Activated CD4-positive, alpha-beta T cell treated with anti-CD3 and anti-CD28 coated beads, Interleukin-2, Interleukin-4, amounts not matched to agents 100 ng/mL and 50 ng/mL, durations not matched to agents 16 hours and 8 hours (primary cell): ENCODE data around the gene SORCS2.

Source experiments
- DNase-seq: peaks from one replicate; pipeline ENCODE4 v3.0.0-alpha.2; 2020; ENCODE audit warnings: low spot score

Gene SORCS2

DNA sequence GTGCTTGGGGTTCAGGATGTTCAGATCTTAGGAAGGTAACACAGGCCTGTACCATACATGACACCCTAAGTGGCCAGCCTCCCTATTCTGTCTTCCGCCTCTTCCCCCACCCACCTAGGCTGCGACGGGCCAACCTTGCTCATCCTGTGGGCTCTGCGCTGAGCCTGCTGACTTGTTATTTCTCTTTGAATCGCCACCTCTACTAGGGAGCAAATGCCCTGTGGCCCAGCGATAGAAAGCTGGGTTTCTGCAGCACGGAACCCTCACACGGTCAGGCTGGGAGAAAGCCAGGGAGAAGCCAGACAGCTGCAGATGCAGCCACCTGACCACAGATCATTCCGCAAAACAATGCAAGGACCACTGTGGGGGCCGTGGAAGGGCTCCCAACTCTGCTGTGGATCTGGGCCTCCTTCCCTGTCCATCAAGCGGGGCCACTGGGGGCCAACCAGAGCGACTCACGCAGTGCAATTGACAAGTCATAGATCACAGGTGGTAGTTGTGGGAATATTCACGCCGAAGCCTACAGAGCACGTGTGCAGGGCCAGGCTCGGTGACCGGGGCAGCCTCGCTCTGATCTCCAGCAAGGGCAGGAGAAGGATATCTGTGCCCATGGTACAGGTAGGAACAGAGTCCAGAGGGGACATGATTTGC lies 519.8 kb downstream of the SORCS2 start:
- no peak for DNase-seq

DNA sequence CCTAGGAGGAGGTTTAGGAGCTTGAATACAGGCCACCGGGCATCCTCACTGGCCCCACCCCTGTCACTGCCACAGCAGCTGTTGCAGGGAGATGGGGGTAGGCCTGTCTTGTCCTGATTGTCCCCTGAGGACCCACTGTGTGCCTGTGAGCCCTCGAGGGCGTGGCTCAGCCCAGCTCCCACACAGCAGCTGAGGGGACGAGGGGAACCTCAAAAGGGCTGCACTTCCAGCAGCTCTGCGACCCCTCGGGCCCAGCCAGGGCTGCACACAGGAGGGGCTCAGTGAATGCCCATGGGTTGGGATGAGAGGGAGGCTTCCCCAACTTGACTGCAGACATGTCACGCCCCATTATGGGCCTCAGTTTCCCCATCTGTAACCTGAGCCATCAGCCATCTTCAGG lies 521.4 kb downstream of the SORCS2 start:
- no peak for DNase-seq

DNA sequence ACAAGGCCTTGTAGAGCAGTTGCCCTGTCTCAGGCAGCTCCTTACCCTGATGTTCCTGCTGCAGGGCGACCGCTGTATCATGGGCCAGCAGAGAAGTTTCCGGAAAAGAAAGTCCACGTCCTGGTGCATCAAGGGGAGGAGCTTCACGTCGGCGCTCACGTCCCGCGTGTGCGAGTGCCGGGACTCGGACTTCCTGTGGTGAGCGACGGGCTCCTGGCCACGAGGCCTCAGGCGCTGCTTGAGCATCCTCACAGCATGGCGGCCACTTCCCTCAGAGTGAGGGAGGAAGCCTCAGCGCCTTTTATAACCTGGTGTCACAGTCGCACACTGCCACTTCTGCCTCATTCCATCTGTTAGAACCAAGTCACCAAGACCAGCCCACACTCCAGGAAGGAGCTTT lies 521.8 kb downstream of the SORCS2 start:
- no peak for DNase-seq

DNA sequence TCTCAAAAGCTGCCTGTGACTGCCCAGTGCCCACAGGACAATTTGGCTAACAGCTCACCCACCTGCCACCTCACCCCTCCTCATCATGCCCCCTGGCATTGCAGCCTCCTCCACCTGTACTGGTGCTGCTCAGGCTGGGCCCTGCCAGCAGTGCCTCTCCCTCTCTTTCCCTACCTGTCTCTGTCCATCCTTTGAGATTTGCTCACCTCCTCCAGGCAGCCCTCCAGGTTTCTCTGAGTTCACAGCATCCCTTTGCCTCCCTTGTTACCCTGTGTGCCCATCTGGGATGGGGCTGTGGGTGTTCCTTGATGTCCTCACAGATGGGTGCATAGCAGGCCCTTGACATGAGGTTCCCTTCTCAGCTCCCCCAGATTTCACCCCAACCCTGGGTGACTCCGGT lies 522.4 kb downstream of the SORCS2 start:
- no peak for DNase-seq

DNA sequence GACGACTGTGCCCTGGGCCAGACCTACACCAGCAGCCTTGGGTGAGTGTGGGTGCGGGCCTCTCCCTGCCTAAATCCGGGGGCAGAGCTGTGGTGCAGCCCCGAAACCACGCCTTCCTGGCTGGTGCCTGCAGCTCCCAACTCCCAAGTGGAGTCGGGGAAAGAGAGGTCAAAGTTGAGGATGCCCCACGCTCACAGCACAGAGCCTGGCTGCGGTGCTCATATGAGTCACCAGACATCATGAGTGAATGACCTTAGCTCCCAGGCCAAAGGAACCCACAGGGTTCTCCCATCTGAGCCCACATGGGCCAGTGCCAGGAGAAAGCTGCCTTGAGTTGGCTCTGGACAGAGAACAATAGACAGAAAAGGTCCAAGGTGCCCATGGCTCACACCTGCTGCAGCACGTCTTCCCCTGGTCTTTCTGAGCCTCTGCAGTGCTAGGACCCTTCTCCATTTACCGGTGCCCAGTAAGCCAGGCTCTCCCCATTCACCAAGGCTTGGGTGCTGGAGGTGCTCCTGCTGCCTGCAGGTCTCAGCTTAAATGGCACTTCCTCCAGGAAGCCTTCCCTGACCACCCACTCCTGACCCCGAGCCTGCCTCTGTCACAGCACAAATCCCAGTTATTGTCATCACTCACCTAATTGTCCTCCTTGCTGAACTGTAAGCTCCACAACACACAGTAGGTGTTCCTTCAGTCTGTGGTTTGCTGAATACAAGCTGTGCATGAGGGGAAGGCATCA lies 523.1 kb downstream of the SORCS2 start:
- DNase-seq = no peak

DNA sequence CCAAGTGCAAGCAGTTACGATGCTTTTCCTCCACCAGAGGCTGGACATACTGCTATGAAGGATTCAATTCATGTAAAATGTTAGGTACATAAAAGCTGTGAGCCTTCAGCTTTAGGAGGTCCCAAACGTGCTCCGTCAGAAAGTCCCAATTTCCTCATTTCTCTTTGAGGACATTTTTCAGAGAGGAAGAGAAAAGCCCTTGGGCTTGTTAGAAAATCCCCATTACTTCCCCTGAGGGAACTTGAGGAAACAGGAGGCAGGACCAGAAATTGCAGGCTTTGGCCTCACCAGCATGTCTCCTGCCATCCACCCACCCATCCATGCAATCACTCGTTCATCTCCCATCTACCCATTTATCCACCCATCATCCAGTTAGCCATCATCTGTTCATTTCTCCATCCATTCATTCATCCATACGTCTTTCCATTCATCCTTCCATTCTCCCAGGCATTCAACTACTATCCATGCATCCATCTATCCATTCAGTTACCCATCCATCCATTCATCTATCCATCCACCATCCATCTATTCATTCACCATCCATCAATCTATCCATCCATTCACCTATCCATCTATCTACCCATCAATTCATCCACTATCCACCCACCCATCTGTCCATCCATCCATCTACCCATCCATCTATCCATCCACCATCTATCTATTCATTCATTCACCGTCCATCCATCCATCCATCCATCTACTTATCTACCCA lies 523.8 kb downstream of the SORCS2 start:
- DNase-seq = no peak

DNA sequence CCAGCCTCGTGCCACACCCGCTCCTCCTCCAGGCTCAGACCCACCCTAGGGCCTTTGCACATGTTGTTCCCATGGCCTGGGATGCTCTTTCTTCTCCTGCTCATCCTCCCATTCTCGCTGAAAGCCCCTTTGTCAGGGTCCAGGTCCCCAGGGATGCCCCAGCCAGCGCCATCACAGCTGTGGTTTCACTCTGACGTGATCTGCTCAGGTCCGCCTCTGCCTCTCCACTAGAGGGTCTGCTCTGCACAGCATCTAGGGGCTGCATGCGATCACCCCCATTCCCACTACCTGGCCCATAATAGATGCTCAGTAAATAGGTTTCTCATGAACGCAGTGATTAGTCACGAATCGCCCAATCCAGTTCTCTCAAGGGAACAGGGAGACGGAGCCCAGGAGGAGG lies 524.8 kb downstream of the SORCS2 start:
- no peak for DNase-seq

DNA sequence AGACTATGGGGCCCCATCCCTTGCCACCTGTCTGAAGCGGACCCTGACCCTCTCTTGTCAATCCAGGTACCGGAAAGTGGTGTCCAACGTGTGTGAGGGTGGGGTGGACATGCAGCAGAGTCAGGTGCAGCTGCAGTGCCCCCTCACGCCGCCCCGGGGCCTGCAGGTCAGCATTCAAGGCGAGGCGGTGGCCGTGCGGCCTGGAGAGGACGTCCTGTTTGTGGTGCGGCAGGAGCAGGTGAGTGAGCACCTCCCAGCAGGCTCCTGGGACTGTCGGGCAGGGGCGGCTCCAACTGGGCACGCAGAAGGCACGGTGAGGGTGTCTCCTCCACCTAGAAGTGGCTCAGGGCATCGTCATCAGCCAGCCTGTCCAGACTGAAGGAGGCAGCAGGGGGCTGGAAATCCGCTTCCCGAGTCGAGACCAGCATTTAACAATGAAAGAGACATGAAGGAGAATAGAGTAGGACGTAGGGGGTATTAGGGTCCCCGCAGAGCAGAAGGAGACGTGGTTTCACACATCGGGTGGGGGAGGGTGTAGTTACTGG lies 525.7 kb downstream of the SORCS2 start:
- no peak for DNase-seq

DNA sequence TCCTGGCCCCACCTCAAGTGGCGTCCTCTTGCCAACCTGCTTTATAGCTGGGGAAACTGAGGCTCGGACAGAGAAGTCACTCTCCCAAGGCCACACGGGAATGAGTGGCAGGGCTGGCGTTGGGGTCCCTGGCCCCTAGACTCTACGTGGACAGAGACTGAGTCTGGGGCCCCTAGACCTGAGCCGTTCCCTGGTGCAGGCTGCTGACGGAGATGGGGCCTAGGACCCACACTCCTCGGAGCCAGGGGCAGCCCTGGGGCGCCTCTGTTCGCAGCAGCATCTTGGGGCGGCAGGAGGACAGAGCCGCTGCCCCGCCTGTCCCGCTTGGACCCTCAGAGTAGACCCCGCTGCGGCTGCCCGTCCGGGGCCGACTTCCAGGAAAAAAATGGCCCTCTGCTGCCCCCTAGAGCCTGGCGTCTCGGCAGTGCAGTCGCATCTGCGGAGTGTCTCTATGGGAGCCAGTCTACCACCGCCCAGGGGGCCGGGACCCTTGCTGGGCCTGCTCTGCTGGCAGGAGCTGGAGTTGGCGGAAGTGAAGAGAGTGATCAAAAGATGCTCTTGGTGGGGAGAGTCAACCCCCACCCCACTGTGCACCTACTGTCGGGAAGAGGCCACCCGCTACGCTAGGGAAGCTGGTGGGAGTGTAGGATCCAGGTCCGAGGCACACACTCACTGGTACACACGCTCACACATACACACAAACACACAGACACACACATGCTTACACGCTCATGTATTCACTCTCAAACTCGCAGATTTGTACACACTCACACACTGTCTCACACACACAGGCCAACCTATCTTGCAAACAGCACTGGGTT lies 527.2 kb downstream of the SORCS2 start:
- peak; percentile 53 for DNase-seq

DNA sequence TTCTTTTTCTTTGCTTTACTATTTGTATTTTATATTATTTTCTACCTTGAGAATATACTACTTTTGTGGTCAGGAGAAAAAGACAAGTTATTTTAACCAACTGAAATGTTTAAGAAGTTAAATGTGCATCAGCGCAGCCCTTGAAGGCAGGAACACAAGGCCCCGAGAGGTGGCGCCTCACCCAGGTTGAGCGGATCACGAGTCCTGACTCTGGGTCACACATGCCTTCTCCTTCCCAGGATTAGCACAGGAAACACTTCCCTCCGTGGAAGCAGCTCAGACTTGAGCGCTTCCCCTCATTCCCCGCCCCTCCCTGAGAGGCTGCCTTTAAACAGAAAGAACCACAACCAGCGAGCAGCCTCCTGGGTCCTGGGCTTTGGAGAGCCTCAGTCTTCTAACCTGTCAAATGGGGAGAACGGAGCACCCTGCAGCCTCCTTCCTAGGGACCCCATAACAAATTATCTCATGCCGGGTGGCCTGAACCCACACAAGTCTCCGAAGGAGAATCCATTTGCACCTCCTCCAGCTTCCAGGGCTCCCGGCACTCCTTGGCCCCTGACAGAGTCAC lies 529.7 kb downstream of the SORCS2 start:
- no peak for DNase-seq

DNA sequence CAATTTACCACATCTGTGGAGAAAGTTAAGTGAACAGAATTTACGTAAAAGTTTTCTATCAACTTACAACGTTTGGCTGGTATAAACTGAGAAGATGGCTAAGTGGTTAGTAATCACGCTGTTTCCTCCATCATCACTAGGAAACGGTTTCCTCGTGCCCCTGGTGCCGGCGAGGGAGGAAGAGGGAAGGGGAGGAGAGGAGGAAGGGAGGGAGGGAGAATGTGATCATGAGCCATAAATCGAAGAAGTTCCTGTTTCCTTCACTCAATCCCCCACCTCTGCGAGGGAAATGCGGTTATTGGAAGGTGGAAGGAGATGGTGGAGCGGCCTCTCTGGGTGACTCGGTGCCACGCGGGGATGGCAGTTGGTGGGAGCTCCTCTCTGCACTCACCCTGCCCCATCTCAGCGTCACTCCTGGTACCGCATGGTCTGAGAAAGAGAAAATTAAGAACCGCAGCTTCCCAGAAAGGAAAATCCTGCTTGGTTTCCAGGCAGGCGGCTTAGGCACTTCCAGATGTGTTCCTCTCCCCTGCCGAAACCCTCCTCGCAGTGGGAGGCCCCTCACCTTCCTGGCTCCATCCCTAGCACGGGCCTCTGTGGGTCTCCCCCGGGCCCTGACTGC lies 530.5 kb downstream of the SORCS2 start:
- no peak for DNase-seq

DNA sequence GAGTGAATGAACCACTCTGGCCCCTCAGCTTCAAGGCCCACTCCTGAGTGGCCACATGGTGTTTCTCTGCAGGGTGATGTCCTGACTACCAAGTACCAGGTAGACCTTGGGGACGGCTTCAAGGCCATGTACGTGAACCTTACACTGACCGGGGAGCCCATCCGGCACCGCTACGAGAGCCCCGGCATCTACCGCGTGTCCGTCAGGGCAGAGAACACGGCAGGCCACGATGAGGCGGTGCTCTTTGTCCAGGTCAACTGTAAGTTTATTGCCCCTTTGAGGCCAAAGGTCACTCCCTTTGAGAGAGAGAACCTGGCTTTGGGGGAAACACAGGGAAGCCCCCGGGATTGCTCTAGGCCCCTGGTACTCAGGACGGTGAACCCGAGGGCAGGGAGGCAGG lies 531.3 kb downstream of the SORCS2 start:
- DNase-seq = no peak

DNA sequence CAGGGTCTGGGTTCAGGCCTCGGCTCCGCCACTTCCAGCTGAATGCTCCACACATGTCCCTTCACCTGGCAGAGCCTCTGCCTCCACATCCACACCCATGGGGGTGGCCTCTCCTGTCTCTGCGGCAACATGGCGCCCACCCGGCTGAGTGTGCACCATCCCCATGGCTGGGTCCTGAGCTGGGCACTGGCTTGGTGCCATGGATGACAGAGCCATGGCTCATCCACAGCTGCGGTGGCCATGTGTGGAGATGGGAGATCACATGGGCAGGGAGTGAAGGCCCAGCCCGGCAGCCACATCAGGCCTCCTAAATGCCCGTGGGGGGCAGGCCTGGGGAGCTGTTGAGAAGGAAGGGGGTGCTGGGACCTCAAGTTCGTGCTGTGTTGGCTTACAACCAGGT lies 533.6 kb downstream of the SORCS2 start:
- DNase-seq = no peak

DNA sequence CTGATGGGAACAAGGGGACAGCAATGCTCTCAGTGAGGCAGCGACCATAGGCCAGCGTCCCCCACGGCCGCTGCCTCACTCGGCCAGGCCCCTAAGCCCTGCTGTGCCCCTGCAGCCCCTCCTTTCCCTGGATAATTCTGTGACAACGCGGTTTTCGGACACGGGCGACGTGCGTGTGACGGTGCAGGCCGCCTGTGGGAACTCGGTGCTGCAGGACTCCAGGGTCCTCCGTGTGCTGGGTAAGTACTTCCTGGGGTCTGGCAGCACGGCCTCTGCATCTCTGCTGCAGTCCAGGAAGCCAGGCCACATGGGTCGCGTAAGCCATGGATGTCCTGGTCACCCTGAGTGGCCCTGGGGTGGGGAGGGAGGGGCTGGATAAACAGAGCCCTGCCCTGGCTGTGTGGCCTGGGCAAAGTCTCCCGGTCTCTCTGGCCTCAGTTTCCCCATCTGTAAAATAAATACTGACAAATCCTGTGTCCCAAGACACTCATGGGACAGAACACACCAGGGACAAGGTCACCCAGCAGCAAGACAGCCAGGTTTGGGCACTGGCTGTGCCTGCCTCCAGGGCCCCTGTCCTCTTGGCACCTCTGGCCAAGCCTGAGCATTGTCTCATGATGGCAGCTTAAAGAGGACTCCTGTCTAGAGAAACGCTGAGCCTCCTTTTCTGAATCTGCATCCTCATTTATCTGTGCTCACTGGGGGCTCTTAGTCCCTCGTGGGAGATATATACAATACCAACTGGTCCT lies 534.5 kb downstream of the SORCS2 start:
- no peak for DNase-seq

DNA sequence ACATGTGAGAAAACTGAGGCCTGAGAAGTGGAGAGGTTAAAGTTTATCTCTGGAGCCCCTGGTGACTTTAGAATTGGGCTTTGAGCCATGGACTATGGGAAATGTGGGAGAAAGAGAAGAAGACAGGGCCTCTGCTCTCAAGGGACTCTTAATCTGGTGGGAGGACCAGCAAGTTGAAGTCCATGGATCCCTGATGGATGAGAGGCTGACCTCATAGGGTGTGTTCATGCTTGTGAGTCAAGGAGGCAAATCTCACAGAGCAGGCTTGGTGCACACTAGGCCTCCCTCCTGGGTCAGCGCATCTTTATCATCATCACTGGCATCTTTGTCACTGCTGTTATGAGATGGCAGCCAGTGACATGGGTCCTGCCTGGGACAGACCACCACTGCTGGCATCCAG lies 535.4 kb downstream of the SORCS2 start:
- no peak for DNase-seq

DNA sequence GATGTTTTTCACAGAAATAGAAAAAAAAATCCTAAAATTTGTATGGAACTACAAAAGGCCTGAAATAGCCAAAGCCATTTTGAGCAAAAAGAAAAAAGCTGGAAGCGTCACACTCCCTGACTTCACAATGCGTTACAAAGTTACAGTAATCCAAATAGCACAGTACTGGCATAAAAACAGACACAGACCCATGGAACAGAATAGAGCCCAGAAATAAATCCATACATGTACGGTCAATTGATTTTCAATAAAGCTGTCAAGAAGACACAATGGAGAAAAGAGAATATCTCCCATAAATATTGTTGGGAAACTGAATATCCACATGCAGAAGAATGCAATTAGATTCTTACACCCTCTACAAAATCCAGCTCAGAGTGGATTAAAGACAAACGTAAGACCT lies 539.1 kb downstream of the SORCS2 start:
- no peak for DNase-seq

DNA sequence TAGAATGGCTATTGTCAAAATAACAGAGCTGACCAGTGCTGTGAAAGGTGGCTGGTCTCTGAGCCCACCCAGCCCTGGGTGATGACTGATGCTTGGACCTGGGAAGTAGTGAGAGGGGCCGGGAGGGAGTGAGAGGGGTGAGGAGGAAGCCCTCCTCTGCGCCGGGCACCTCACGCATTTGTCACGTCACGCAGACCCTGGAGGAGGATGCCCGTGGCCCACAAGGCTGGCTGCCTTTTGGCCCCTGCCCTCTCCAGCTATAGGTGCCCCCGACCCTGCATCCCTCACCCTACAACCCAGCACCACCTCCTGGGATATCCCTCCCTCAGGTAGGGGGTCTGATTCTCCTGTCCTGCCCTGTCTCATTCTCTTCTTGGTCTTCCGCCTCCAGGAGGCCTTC lies 539.9 kb downstream of the SORCS2 start:
- no peak for DNase-seq

DNA sequence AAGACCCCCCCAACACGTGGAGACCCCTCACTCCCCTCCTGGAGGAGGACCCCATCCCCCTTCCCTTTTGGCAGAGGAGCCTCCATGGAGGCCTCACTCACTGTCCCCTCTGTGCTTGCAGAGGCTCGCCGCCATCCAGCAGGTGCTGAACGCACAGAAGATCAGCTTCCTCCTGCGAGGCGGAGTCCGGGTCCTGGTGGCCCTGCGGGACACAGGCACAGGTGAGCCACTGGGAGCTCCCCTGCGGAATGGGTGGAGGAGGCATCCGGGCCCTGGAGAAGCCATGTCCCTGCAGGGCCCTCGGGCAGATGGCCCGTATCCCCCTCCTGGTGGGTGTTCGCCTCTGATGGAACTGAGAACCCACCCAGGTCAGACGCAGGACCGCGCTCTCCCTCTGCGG lies 540.9 kb downstream of the SORCS2 start:
- DNase-seq = no peak

DNA sequence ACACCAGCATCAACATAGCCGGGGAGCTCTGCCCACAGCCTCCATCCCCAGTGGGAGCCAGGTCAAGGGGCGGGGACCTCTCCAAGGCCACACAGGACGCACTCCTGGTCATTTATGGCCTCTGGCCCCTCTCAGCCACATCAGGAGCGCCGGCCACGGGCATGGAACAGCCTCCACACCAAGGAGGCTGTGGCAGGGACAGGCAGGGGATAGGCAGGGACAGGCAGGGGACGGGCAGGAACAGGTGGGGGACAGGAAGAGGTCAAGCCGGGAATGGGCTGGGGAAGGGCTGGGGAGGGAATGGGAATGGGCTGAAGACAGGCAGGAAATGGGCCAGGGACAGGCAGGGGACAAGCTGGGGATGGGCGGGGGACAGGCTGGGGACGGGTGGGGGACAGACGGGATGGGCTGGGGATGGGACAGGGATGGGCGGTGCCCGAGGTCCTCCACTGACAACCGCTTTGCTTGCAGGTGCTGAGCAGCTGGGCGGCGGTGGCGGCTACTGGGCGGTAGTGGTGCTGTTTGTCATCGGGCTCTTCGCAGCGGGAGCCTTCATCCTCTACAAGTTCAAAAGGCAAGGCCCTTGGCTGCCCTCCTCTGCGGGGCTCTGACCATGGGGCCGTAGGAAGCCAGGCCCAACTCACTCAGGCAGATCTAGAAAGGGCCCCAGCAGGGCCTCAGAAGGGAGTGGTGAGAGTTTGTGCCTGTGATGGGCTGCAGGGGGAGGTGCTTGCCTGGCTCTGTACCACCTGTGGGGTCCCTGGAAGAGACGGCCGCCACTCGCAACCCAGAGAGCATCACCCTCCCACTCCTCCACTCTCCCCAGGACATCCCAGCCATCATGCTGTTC lies 541.7 kb downstream of the SORCS2 start:
- DNase-seq = no peak
